SK-N-SH treated with all-trans-retinoic acid at 6 μM for 48 hours (cell line): ENCODE results near the gene MRPS5.

Experiments
- ARNTL ChIP-seq: fragments of 450-650 bp; formaldehyde crosslinking; IDR thresholded peaks from 2 replicates; pipeline ENCODE4 v1.5.0; 2020; ENCODE audit warnings: low read depth, mild to moderate bottlenecking, moderate library complexity, borderline replicate concordance
- CREB5 ChIP-seq: fragments of 250-450 bp; sonication (Bioruptor Pico); IDR thresholded peaks from 2 replicates; pipeline ENCODE4 v1.5.1; 2020; ENCODE audit warnings: low read depth, mild to moderate bottlenecking, moderate library complexity
- ISL1 ChIP-seq: fragments of 250-450 bp; sonication (Bioruptor Pico); IDR thresholded peaks from 2 replicates; pipeline ENCODE4 v2.1.2; 2022; ENCODE audit warnings: mild to moderate bottlenecking, moderate library complexity
- PATZ1 ChIP-seq: fragments of 250-450 bp; sonication (Bioruptor Pico); IDR thresholded peaks from 2 replicates; pipeline ENCODE4 v1.8.0; 2020; ENCODE audit warnings: mild to moderate bottlenecking, moderate library complexity, borderline replicate concordance
- TOX ChIP-seq: fragments of 250-450 bp; sonication (Bioruptor Pico); IDR thresholded peaks from 2 replicates; pipeline ENCODE4 v1.8.0; 2021; ENCODE audit warnings: mild to moderate bottlenecking, moderate library complexity, borderline replicate concordance
- ZC3H10 ChIP-seq: fragments of 250-450 bp; sonication (Bioruptor Pico); IDR thresholded peaks from 2 replicates; pipeline ENCODE4 v1.5.1; 2021; ENCODE audit warnings: mild to moderate bottlenecking, moderate library complexity
- ZFP30 ChIP-seq: fragments of 450-650 bp; formaldehyde crosslinking; IDR thresholded peaks from 2 replicates; pipeline ENCODE4 v1.5.0; 2022; ENCODE audit warnings: mild to moderate bottlenecking, moderate library complexity
- ZNF565 ChIP-seq: fragments of 450-650 bp; formaldehyde crosslinking; conservative IDR thresholded peaks from 2 replicates; pipeline ENCODE4 v1.5.0; 2020; ENCODE audit warnings: low read depth, mild to moderate bottlenecking, moderate library complexity
- TF ChIP-seq, protein P1 (sequence below): fragments of 250-450 bp; sonication (Bioruptor Pico); IDR thresholded peaks from 2 replicates; pipeline ENCODE4 v1.8.0; 2021; ENCODE audit warnings: low read depth, mild to moderate bottlenecking, moderate library complexity, borderline replicate concordance

- no peak for TF ChIP-seq CREB5
- TF ChIP-seq, protein P1, sequence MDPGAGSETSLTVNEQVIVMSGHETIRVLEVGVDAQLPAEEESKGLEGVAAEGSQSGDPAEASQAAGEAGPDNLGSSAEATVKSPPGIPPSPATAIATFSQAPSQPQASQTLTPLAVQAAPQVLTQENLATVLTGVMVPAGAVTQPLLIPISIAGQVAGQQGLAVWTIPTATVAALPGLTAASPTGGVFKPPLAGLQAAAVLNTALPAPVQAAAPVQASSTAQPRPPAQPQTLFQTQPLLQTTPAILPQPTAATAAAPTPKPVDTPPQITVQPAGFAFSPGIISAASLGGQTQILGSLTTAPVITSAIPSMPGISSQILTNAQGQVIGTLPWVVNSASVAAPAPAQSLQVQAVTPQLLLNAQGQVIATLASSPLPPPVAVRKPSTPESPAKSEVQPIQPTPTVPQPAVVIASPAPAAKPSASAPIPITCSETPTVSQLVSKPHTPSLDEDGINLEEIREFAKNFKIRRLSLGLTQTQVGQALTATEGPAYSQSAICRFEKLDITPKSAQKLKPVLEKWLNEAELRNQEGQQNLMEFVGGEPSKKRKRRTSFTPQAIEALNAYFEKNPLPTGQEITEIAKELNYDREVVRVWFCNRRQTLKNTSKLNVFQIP (CRISPR knock-in tag), result no peak
- TF ChIP-seq ZFP30 (CRISPR knock-in tag), result no peak
- no peak for TF ChIP-seq ARNTL (CRISPR knock-in tag)
- TF ChIP-seq TOX (CRISPR knock-in tag), result no peak
- TF ChIP-seq PATZ1 (CRISPR knock-in tag), result no peak
- TF ChIP-seq ZC3H10, result no peak
- TF ChIP-seq ISL1 (CRISPR knock-in tag), result no peak
- no peak for TF ChIP-seq ZNF565 (CRISPR knock-in tag)
Observed at GRCh38 chr2:95054016-95054415, 67.6 kb downstream of the MRPS5 start.
